NCI-H1694 treated with DMSO at 0.1 percent for 48 hours (cell line): Measurements from ENCODE around the gene SEL1L.
"Not testable (repeated sequence)": the region's sequence is repeated elsewhere in the genome, so short reads cannot be mapped to it uniquely, and the experiment has no call there.

Experiments used
- DNase-seq: peaks from one replicate; lab custom pipeline; 2025; lab: John Stamatoyannopoulos, UW

Gene SEL1L

DNA sequence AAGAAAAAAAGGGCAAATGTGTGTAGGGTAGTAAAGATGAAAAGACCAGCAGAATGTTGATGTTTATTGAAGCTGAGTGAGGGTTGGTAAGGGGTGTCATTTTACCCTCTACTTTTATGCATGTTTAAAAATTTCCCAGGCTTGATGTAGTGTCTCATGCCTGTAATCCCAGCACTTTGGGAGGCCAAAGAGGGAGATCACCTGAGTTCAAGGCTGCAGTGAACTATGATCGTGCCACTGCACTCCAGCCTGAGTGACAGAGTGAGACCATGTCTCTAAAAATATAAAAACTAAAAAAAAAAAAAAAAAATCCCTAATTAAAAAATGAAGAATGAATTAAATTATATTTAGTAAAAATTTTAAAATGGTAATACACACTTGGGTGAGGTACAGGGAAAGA is 8.5 kb downstream of the SEL1L start:
- no peak for DNase-seq

DNA sequence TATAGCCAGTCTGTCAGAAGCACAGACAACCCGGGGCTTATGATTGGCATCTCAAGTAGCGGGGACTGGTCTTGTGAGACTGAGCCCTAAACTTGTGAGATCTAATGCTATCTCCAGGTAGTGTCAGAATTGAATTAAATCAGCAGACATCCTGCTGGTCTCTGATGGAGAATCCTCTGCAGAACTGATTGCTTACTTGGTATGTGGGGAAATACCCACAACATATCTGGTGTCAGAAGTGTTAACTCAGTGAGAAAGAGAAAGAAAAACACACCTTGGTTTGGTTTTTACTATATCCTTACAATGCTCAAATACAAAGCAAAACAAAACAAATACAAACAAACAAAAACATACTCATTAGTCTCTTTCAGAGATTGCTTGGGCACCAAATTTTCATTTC is 10.0 kb downstream of the SEL1L start:
- DNase-seq, result no peak

DNA sequence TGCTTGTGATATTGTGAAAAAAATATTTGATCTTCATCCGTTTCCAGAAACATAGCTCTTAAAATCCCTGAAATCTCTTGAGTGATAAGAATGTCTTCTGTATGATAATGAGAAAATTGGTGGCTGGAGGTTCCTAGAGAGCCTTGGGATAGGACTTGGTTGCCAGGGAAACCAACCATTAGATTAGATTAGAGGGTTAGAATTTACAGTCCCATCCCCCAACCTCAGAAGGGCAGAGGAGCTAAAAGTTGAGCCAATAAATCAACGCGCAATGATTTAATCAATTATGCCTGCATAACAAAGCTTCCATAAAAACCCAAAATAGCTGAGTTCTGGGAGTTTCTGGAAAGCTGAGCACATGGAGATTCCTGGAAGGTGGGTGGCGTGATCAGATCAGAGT is 10.6 kb downstream of the SEL1L start:
- DNase-seq, result no peak

DNA sequence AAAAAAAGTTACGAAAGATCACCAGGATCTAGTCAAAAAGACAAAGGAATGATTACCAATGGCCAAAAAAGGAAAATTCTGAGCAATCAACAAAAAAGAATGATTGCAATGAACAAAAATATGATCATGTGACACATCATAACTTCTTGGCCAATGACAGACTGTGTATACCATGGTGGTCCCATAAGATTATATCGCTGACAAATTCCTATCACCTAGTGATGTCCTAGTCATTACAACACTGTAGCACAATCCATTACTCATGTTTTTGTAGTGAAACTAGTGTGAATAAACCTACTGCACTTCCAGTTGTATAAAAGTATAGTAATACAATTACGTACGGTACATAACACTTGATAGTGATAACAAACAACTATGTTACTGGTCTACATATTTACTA is 12.3 kb downstream of the SEL1L start:
- DNase-seq, result no peak

DNA sequence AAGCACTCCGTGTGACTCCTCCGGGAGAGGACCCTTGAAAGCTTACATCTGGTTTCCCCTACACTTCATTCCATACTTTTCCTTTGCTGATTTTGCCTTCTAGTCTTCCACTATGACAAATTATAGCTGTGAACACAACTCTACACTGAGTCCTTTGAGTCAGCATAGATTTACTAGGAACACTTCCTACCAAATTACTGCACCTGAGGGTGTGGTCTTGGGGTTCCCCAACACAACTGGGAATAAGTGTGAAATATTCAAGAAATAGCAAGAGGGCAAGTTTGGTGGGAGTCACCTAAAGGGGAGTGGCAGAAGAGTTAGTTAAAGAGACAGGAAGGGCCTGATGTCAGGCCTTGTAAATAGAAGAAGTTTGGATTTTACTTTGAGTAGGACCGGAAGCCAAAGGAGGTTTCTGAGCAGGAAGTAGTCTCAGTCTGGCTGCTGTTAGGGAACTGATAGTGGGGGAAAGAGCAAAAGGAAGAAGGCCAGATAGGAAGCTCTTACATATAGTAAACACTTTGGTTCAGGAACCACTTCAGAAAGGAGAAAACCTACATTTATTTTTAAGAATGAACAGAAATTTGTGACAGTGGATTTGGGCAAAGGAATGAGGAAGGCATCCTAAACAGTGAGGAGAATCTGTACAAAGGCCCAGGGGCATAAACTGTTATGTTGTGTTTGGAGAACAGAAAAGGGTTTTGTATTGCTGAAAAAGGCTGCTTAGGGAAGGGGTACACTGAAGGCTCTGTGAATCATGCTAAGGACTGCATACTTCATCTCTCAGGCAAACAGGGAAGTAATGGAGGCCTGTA is 14.2 kb downstream of the SEL1L start:
- DNase-seq, result no peak

DNA sequence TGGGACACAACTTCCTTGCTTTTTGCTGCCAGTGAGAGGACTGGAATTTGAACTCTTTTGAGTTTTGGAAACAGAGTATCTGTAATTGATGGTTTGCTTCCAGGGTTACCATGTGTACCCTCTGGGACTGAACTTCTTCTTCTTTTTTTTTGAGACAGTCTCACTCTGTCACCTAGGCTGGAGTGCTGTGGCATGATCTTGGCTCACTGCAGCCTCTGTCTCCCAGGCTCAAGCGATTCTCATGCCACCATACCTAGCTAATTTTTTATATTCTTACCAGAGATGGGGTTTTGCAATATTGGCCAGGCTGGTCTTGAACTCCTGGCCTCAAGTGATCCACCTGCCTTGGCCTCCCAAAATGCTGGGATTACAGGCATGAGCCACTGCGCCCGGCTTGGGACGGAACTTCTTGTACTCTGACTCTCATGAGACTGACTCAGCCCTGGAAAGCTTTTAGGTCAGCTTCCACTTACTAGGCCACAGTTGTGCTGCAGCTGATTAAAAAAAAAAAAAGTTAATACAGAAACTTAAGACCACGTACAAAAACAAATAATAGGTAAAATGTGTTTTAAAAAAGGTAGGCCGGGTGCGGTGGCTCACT is 15.8 kb downstream of the SEL1L start:
- no peak for DNase-seq

DNA sequence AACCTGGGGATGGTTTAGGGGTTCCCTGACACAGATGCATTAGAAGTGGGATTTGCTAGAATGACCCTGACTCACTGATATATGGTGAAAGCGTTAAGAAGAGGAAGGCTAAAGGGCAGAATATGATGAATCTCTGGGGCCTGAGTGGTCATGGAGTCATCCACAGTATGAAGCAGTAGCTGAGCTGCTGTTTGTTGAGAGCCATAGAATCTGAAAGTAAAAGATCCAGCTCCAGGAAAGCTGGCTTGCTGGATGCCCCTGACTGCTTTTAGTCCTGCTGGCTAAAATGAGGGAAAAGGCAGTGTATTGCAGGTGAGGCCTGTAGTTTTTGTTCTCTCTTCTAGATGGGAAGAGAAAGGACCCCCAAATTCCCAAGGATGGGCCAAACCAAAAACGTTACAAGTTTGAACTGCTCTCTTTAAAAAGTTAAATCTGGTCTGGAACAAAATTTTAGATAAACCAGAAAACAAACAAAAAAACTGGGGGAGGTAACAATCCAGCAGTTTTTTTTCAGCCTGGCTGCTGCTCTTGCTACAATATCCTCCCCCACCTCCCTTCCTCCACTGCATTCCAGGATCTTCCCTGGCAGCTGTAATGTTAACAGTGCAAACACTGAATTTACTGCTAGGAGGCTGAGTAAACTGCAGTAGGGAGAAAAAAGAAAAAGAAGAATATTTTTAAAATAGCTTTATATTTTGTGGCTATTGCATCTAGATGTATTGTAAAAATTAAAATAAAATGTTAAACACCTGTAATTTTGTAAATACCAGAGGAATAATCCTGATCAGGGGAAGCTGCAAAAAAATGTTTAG is 16.5 kb downstream of the SEL1L start:
- no peak for DNase-seq

DNA sequence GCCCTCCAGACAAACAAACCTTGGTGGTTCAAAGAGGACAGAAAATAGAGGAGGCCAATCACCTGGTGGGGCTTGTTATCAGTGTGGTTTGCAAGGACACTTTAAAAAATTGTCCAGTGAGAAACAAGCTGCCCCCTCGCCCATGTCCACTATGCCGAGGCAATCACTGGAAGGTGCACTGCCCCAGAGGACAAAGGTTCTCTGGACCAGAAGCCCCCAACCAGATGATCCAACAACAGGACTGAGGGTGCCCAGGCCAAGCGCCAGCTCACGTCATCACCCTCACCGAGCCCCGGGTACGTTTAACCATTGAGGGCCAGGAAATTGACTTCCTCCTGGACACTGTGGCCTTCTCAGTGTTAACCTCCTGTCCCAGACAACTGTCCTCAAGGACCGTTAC is 17.7 kb downstream of the SEL1L start:
- DNase-seq, result not testable (repeated sequence)

DNA sequence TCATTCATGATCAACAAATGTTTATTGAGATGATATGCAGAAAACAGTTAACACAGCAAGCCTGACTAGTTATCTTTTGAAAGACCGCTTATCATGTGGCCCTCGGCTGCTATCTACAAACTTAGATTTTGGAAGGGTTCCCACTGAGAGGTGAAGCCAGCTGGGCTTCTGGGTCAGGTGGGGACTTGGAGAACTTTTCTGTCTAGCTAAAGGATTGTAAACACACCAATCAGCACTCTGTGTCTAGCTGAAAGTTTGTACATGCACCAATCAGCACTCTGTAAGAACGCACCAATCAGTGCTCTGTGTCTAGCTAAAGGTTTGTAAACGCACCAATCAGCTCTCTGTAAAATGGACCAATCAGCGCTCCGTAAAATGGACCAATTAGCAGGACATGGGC is 20.8 kb downstream of the SEL1L start:
- not testable (repeated sequence) for DNase-seq

DNA sequence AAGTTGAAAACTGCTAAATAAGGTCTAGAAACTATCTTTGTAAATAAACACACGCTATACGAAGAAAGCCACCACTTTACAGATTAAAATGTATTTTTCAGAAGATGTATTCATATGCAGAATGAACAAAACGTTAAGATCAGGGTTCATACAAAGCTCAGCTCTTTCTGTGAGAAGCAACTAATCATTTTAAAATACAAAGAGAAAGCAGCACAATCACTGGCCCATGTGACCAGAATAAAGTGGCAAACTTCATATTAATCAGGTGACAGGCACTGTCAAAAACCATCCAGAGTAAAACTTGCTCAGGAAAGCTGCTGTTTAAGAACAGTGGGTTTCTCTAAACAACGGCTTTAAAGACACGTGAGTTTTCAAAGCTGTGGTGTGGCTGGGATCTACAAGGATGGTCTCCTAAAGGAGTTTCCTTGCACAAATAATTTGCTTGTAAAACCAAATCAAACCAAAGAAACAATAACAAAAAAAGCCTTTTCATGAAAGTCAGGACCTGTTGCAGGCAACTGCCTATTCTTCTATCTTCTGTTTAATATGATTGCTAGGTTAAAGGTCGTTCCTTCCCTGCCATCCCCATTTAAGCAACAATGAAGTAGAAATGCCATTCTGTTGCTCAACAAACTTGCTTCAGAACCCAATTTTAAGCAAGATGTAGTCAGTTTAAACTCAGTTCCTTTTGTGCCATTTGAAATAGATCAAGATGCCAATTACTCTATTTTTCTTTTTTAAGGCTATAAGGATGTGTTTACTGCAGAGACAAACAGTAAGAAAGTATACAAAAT is 22.3 kb downstream of the SEL1L start:
- no peak for DNase-seq

DNA sequence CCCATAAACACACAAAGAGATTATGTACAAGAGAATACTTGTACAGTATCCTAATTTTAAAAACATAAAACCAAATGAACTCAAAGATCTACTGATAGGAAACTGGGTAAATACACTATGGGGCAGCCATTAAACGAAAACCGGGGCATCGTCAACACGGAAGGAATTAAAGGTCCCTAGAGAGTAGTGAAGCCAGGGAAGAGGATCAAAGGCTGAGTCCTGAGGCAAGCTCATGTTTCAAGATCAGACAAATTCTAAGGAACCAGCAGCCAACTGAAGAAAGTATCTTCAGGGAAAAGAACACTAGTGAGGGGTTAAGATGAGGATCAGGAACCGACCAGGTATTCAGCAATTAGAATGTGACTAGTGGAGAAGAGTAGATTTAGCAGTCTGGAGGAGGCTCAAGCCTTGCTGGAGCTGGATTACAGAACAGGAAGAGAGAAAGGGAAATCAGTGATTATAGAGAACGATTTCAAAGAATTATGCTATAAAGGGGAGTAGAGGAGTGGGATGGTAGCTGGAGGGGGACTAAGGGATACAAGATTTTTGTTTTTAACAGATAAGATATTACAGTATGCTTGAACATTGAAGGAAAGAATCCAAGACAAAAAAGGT is 23.7 kb downstream of the SEL1L start:
- no peak for DNase-seq

DNA sequence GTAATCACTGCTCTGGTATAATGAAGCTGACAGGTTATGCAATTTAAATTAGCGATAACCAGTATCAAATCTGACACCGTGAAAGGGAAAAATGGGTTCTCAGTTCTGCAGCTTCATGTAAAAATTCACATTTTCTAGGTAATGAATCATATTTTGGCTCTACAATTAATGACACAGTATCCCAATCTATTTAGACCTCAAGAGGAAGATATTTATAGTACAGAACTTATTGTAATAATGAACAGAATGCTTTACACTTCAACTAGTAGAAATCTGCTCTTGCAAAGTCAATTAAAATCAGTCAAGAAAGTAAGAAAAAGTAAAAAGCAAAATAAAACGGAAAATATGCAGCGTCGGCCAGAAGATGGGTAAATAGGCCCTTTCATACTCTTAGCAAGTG is 24.3 kb downstream of the SEL1L start:
- no peak for DNase-seq

DNA sequence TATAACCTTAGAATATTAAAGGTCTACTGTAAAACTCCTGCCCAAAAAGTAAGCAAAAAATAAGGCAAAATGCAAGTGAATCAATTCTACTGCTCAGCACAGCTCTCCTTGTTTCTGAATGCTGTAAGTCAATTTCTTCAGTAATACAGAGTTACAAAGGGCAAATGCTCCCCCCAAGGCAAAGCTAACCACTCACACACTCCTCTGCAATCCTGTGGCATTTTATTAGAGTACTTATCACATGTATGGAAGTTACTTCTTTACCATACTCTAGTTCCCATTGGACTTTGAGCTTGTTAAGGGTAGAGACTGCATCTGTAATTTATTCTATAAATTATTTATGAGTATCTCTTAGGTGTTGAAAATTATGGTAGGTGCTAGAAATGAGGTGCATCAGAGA is 27.2 kb downstream of the SEL1L start:
- DNase-seq, result no peak

DNA sequence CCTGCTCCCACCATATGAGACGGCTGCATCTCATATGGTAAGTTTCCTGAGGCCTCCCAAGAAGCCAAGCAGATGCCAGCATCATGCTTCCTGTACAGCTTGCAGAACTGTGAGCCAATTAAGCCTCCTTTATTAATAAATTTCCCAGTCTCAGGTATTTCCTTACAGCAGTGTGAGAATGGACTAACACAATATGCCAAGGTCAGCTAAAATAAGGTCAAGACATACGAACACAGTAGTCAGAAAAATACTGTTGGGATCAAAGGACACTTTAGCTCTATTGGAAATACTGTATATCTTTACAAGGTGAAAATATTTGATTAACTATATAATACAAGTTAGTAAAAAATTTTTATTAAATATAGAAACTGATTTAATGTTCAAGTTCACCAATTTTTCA is 28.8 kb downstream of the SEL1L start:
- no peak for DNase-seq

DNA sequence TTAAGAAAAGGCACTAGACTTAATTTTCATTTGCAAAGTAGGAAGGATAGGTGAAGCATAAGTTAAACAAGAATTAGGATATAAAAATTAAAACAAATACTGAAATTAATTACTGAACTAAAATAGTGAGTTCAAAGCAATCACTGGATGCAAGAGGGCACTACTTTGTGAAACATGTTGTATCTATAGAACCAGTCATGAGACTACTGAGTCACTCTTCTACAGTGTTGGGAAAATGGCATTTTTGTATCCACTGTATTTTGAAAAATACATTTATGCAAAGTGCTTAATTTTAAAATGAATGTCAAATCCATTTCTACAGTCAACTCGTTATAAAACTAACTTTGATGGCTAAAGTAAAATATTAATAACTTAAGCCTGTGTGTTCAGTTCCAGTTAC is 47.9 kb downstream of the SEL1L start:
- no peak for DNase-seq

DNA sequence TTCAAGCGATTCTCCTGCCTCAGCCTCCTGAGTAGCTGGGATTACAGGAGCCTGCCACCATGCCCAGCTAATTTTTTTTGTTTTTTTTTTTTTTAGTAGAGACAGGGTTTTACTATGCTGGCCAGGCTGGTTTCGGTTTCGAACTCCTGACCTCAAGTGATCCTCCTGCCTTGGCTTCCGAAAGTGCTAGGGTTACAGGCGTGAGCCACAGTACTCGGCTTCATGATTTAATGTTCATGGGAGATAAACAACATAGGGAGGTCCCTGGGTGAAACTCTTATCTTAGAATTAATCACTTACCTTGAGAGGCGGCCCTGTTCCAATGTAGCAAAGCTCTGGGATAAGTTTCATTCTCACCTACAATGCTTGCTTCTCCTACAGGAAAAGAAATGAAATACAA is 48.3 kb downstream of the SEL1L start:
- DNase-seq, result no peak

DNA sequence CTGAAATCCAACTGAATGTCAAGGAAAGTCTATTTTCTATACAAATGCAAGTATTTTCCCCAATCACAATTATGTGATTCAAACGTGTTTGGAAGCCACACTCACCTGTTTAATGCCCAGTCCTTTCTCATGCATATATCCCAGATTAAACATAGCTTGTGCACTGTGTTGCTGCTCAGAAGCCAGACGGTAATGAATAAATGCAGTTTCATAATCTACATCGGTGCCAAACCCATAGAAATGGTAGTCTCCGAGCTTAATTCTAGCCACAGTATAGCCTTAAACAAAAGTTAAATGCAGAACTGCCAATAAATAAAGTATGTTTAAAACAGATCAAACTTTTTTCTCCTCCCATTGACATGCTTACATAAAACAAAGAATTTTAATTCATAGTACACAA is 49.5 kb downstream of the SEL1L start:
- DNase-seq, result no peak

DNA sequence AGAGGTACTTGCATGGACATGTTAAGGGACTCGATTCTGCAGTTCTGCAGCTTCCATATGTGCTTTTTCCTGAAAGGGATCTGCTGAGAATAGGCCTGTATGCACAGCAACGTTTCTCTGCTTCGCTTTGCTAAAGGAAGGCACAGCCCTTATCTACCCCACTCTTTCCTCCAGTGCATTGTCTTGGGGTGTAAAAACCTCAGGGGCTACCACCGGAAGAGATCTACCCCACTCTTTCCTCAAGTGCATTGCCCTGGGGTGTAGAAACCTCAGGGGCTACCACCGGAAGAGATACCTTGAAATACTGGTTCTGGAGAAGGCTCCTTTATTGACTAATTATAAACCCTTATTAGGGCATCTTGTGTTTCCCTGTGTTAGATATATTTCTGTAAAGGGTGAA is 52.9 kb downstream of the SEL1L start:
- DNase-seq, result peak; percentile 53

DNA sequence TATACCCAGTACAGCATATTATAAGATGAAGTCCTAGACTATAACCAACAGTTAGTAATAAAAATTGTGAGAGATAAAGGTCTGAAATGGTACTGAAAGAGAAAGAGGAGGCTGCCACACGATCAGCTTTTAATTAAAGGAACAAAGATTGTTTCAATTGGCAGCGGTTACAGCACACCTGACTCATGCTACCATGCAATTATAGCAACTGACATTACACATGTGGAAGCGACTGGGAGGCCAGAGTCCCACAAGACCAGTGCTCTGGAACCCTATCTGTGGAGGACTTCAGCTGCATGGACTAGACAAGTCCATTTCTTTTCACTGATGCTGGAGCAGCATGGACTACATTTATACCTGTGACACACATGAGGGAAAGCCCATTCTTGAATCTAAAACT is 55.2 kb downstream of the SEL1L start:
- no peak for DNase-seq

DNA sequence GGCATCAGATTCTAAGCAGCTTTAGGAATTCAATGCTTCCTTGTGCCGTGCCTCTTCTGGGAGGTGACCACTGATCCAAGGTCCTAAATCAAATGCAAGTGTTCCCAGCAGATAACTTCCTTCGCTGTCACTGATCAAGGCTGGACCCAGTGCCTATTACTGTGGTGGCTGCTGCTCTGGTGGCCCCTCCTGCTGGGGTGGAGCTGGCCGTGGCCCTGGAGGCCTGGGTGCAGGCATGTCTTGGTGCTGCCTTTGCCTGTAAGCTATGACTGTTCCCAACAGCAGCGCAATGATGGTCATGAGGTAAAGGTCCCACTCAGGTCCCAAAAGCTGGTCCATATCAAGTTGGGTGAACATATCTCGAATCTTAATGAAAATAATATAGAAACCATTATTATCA is 56.8 kb downstream of the SEL1L start:
- no peak for DNase-seq

DNA sequence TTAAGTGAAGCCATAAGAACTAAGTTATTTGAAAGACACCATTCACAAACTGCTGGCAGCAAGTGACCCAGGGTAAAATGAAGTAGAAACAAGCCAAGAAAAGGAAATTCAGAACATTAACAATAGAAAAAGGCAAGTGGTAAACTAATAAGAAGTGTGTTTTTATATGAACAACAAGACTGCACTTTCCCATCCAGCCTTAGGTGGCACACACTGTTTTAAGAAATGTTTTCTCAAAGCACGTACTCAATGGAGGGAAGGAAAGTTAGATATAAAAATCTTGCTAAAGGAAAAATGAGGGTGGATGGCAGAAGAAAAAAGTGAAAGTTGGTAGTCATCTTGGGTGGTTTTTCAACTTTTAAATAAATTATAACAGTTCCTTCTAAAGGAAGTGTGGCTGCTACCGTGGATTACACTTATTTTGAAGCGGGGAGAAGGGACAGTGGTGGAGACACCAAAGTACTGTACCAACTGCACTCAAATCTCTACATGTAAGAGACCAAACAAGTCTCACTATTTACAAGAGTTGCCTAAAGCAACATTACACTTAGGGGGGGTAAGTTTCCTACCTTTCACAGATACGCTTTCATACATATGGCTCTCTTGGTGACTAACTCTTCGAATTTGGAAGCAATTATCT is 58.8 kb downstream of the SEL1L start:
- no peak for DNase-seq

DNA sequence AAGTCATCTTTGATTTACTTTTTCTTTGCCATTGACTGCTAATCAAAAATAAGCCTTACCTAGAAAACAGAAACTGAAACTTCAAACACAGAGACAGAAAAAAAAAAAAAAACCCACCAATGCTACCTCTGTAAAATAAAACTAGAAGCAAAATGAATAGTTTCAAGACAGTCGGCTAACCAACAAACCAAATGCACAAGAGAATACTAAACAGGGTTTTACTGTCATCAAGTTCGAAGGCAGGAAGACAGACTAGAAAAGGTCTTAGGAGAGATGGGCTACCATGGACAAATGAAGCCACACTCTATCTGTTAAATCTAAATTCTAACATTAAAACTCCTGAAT is 59.5 kb downstream of the SEL1L start:
- DNase-seq, result no peak
